H9 (cell line): ENCODE data around the gene FRY. TPM values are rescaled to one million over a fixed set of nuclear protein-coding genes. Genes with fewer than 3 reads are reported as not detected.

Experiments used
- DNase-seq: peaks from one replicate; pipeline ENCODE4 v3.0.0-alpha.2; 2017
- H2AFZ ChIP-seq: one replicate; pipeline ENCODE4 v1.6.1; 2013; ENCODE audit warnings: mild to moderate bottlenecking, low read length, control low read depth, moderate library complexity
- H2AK5ac ChIP-seq: 2 replicates; pipeline ENCODE4 v1.6.1; 2013; ENCODE audit warnings: low read length, control low read depth, mixed read lengths; ENCODE audit not compliant: insufficient read length
- H2BK120ac ChIP-seq: one replicate; pipeline ENCODE4 v1.6.1; 2013; ENCODE audit warnings: low read depth, mild to moderate bottlenecking, low read length, control low read depth, inconsistent platforms; ENCODE audit not compliant: poor library complexity, severe bottlenecking
- H2BK12ac ChIP-seq: 2 replicates; pipeline ENCODE4 v1.6.1; 2013; ENCODE audit warnings: low read length, control low read depth, mixed read lengths, low read depth; ENCODE audit not compliant: insufficient read length
- H2BK15ac ChIP-seq: 2 replicates; pipeline ENCODE4 v1.6.1; 2013; ENCODE audit warnings: low read depth, low read length, control low read depth
- H2BK20ac ChIP-seq: one replicate; pipeline ENCODE4 v1.6.1; 2013; ENCODE audit warnings: low read depth, mild to moderate bottlenecking, low read length, control low read depth, inconsistent platforms; ENCODE audit not compliant: poor library complexity, severe bottlenecking
- H2BK5ac ChIP-seq: 2 replicates; pipeline ENCODE4 v1.6.1; 2013; ENCODE audit warnings: low read length, control low read depth, mixed read lengths; ENCODE audit not compliant: insufficient read length
- H3K14ac ChIP-seq: 2 replicates; pipeline ENCODE4 v1.6.1; 2013; ENCODE audit warnings: low read length, control low read depth; ENCODE audit not compliant: insufficient read depth
- H3K18ac ChIP-seq: 2 replicates; pipeline ENCODE4 v1.6.1; 2013; ENCODE audit warnings: low read depth, mild to moderate bottlenecking, mixed read lengths, low read length, control low read depth; ENCODE audit not compliant: insufficient read length
- H3K23ac ChIP-seq: 2 replicates; pipeline ENCODE4 v1.6.1; 2013; ENCODE audit warnings: low read length, control low read depth, mixed read lengths, low read depth; ENCODE audit not compliant: insufficient read length
- H3K23me2 ChIP-seq: 2 replicates; pipeline ENCODE4 v1.6.1; 2013; ENCODE audit warnings: low read depth, mild to moderate bottlenecking, mixed read lengths, low read length, control low read depth; ENCODE audit not compliant: insufficient read length, poor library complexity, severe bottlenecking
- H3K27ac ChIP-seq: 2 replicates; pipeline ENCODE4 v1.5.1; 2013; ENCODE audit warnings: low read length, control low read depth, mixed read lengths, low read depth; ENCODE audit not compliant: insufficient read length
- H3K27me3 ChIP-seq: 2 replicates; pipeline ENCODE4 v1.6.1; 2013; ENCODE audit warnings: low read length, control low read depth, inconsistent platforms; ENCODE audit not compliant: insufficient read depth
- H3K4ac ChIP-seq: 2 replicates; pipeline ENCODE4 v1.6.1; 2013; ENCODE audit warnings: low read depth, mild to moderate bottlenecking, control low read depth, inconsistent platforms, low read length, moderate library complexity
- H3K4me1 ChIP-seq: 2 replicates; pipeline ENCODE4 v1.6.1; 2013; ENCODE audit warnings: low read length, control low read depth, inconsistent platforms; ENCODE audit not compliant: insufficient read depth
- H3K4me2 ChIP-seq: 2 replicates; pipeline ENCODE4 v1.6.1; 2013; ENCODE audit warnings: low read length, control low read depth, mixed read lengths; ENCODE audit not compliant: insufficient read length, insufficient read depth
- H3K56ac ChIP-seq: 2 replicates; pipeline ENCODE4 v1.6.1; 2013; ENCODE audit warnings: low read depth, mild to moderate bottlenecking, mixed read lengths, low read length, control low read depth; ENCODE audit not compliant: insufficient read length
- H3K79me1 ChIP-seq: 2 replicates; pipeline ENCODE4 v1.6.1; 2013; ENCODE audit warnings: low read depth, mild to moderate bottlenecking, moderate library complexity, low read length, control low read depth, inconsistent platforms; ENCODE audit not compliant: insufficient read depth, poor library complexity, severe bottlenecking
- H3K79me2 ChIP-seq: 2 replicates; pipeline ENCODE4 v1.6.1; 2013; ENCODE audit warnings: low read length, control low read depth, inconsistent platforms; ENCODE audit not compliant: insufficient read depth
- H3K9ac ChIP-seq: 2 replicates; pipeline ENCODE4 v1.6.1; 2013; ENCODE audit warnings: low read length, control low read depth, mixed read lengths; ENCODE audit not compliant: insufficient read length; ENCODE audit errors: extremely low read depth
- H3K9me3 ChIP-seq: one replicate; pipeline ENCODE4 v1.6.1; 2013; ENCODE audit warnings: low read depth, low read length, inconsistent platforms; ENCODE audit not compliant: control insufficient read depth
- H3T11ph ChIP-seq: one replicate; pipeline ENCODE4 v1.6.1; 2013; ENCODE audit warnings: mild to moderate bottlenecking, low read length, control low read depth, inconsistent platforms
- H4K20me1 ChIP-seq: one replicate; pipeline ENCODE4 v1.6.1; 2013; ENCODE audit not compliant: control insufficient read depth, insufficient read length, insufficient read depth
- H4K5ac ChIP-seq: 2 replicates; pipeline ENCODE4 v1.6.1; 2013; ENCODE audit warnings: low read depth, mild to moderate bottlenecking, mixed read lengths, low read length, control low read depth; ENCODE audit not compliant: insufficient read length
- H4K8ac ChIP-seq: replicated peaks from 2 replicates; pipeline ENCODE4 v1.6.1; 2013; ENCODE audit warnings: low read length, control low read depth, mixed read lengths, low read depth; ENCODE audit not compliant: insufficient read length
- H4K91ac ChIP-seq: 2 replicates; pipeline ENCODE4 v1.6.1; 2013; ENCODE audit warnings: low read depth, mild to moderate bottlenecking, moderate library complexity, mixed read lengths, low read length, control low read depth; ENCODE audit not compliant: insufficient read length
- H3K27ac Mint-ChIP-seq, 3 experiments: 2 replicates in 2 of 3; 3 replicates in 1 of 3; pipeline ENCODE4 v1.8.0; 2020 to 2021; ENCODE audit warnings: mixed read lengths in 3 of 3, mild to moderate bottlenecking in 1 of 3, moderate library complexity in 1 of 3
- H3K27me3 Mint-ChIP-seq: 2 replicates; pipeline ENCODE4 v1.8.0; 2021; ENCODE audit warnings: low read depth, mild to moderate bottlenecking, moderate library complexity, mixed read lengths
- H3K36me3 Mint-ChIP-seq, 3 experiments: 2 replicates in 2 of 3; 3 replicates in 1 of 3; pipeline ENCODE4 v1.8.0; 2020 to 2021; ENCODE audit warnings: low read depth in 3 of 3, mixed read lengths in 3 of 3; ENCODE audit not compliant: insufficient read depth in 1 of 3
- H3K4me1 Mint-ChIP-seq, 2 experiments: 2 replicates each; pipeline ENCODE4 v1.8.0; 2020; ENCODE audit warnings: mixed read lengths in 2 of 2
- H3K4me3 Mint-ChIP-seq, 2 experiments: 2 replicates in 1 of 2; 3 replicates in 1 of 2; pipeline ENCODE4 v1.8.0; 2020 to 2021; ENCODE audit warnings: mild to moderate bottlenecking in 2 of 2, mixed read lengths in 2 of 2, moderate library complexity in 1 of 2
- H3K9me3 Mint-ChIP-seq, 2 experiments: 2 replicates in 1 of 2; 3 replicates in 1 of 2; pipeline ENCODE4 v1.8.0; 2020; ENCODE audit warnings: mild to moderate bottlenecking in 2 of 2, mixed read lengths in 2 of 2, moderate library complexity in 1 of 2
- WGBS: extraction: QIAGEN DNeasy Blood & Tissue Kit; methylation state at CpG from one replicate; pipeline ENCODE4 v1.1.7; 2013; ENCODE audit warnings: missing lambda C conversion rate, low lambda C conversion rate, mixed read lengths; ENCODE audit not compliant: insufficient read length; ENCODE audit errors: extremely low coverage; 5-methylcytosine and 5-hydroxymethylcytosine counted together
- total RNA-seq: library from RNA; stranded (reverse); gene quantifications from 2 replicates; pipeline ENCODE4 v1.2.1, GENCODE V29; 2021
- TF ChIP-seq, protein P1 (sequence below): fragments of 200-600 bp; sonication (generic); conservative IDR thresholded peaks from 3 replicates; pipeline ENCODE4 v1.8.0; 2021; ENCODE audit warnings: antibody characterized with exemption, mild to moderate bottlenecking

Gene FRY
- total RNA-seq, 1 experiment from 2014 or later, result 5.2 TPM

DNA sequence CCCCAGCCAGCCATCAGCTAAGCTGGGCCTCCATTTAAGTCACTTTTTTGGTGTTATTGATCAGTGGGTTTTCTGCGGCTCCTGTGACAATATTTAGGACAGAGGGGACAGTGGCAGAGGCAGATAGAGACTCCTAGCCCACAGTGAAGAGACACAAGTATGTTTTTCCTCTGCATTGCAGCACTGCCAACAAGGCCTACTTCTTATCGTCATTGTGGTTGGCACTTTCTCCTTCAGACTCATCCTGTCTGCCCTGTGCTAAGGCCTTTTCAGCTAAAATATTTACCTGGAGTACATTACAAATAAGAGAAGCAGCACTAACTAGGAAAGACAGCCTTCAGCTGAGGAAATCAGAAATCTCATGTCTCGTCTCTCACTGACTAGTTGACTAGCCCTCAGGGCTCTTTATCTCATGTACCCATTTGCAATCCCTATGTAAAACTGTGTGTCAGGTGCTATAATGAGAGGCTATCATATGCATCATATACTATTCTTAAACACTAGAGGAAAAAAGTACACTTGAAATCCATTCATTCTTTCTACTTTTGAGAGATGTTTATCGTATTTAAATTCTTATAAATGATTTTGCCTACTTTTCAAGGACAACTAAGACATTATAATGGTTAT lies 221.4 kb downstream of the FRY start:
- no peak overlapping the region for H4K8ac ChIP-seq
- no peak overlapping the region for H3K23ac ChIP-seq
- H3K4me1 ChIP-seq, result no peaks in the 10 kb centered on the region
- H2BK12ac ChIP-seq, result no peak overlapping the region
- no CpG with 5 or more reads among the region's 4 CpGs for WGBS
- no peak overlapping the region for H2BK5ac ChIP-seq
- no peaks in the 10 kb centered on the region for H3K79me2 ChIP-seq
- H2AFZ ChIP-seq, result no peak overlapping the region
- no peaks in the 10 kb centered on the region for H3K27me3 Mint-ChIP-seq
- H3K9me3 ChIP-seq, result no peaks in the 10 kb centered on the region
- H3K4me3 Mint-ChIP-seq, result no peak overlapping the region
- no peaks in the 10 kb centered on the region for H3K79me1 ChIP-seq
- no peak overlapping the region for H3K56ac ChIP-seq
- H3K27ac ChIP-seq, result no peak overlapping the region
- H2AK5ac ChIP-seq, result no peak overlapping the region
- DNase-seq, result no peak
- H4K91ac ChIP-seq, result no peak overlapping the region
- no peak overlapping the region for H2BK15ac ChIP-seq
- H3K9me3 Mint-ChIP-seq, result no peaks in the 10 kb centered on the region
- H3T11ph ChIP-seq, result no peak overlapping the region
- H3K4me1 Mint-ChIP-seq, result no peaks in the 10 kb centered on the region
- no peak overlapping the region for H3K4ac ChIP-seq
- H3K9ac ChIP-seq, result no peak overlapping the region
- TF ChIP-seq, protein P1, sequence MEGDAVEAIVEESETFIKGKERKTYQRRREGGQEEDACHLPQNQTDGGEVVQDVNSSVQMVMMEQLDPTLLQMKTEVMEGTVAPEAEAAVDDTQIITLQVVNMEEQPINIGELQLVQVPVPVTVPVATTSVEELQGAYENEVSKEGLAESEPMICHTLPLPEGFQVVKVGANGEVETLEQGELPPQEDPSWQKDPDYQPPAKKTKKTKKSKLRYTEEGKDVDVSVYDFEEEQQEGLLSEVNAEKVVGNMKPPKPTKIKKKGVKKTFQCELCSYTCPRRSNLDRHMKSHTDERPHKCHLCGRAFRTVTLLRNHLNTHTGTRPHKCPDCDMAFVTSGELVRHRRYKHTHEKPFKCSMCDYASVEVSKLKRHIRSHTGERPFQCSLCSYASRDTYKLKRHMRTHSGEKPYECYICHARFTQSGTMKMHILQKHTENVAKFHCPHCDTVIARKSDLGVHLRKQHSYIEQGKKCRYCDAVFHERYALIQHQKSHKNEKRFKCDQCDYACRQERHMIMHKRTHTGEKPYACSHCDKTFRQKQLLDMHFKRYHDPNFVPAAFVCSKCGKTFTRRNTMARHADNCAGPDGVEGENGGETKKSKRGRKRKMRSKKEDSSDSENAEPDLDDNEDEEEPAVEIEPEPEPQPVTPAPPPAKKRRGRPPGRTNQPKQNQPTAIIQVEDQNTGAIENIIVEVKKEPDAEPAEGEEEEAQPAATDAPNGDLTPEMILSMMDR, result no peak
- no peak overlapping the region for H2BK120ac ChIP-seq
- no peak overlapping the region for H3K18ac ChIP-seq
- no peaks in the 10 kb centered on the region for H3K27me3 ChIP-seq
- no peaks in the 10 kb centered on the region for H3K23me2 ChIP-seq
- H3K4me2 ChIP-seq, result no peak overlapping the region
- H3K36me3 Mint-ChIP-seq, result peaks cover 0 to 3% (median 2%) of the 10 kb centered on the region in 3 experiments; a peak in 4 of 7 replicates
- no peak overlapping the region for H2BK20ac ChIP-seq
- H4K5ac ChIP-seq, result no peak overlapping the region
- no peak overlapping the region for H3K27ac Mint-ChIP-seq
- no peak overlapping the region for H3K14ac ChIP-seq
- no peaks in the 10 kb centered on the region for H4K20me1 ChIP-seq
